H9 (cell line): ENCODE data around the gene TOR1AIP1. TPM values are rescaled to one million over a fixed set of nuclear protein-coding genes. Genes with fewer than 3 reads are reported as not detected.

ENCODE experiments used
- DNase-seq: peaks from one replicate; pipeline ENCODE4 v3.0.0-alpha.2; 2017
- H2AFZ ChIP-seq: one replicate; pipeline ENCODE4 v1.6.1; 2013; ENCODE audit warnings: mild to moderate bottlenecking, low read length, control low read depth, moderate library complexity
- H2AK5ac ChIP-seq: 2 replicates; pipeline ENCODE4 v1.6.1; 2013; ENCODE audit warnings: low read length, control low read depth, mixed read lengths; ENCODE audit not compliant: insufficient read length
- H2BK120ac ChIP-seq: one replicate; pipeline ENCODE4 v1.6.1; 2013; ENCODE audit warnings: low read depth, mild to moderate bottlenecking, low read length, control low read depth, inconsistent platforms; ENCODE audit not compliant: poor library complexity, severe bottlenecking
- H2BK12ac ChIP-seq: 2 replicates; pipeline ENCODE4 v1.6.1; 2013; ENCODE audit warnings: low read length, control low read depth, mixed read lengths, low read depth; ENCODE audit not compliant: insufficient read length
- H2BK15ac ChIP-seq: 2 replicates; pipeline ENCODE4 v1.6.1; 2013; ENCODE audit warnings: low read depth, low read length, control low read depth
- H2BK20ac ChIP-seq: one replicate; pipeline ENCODE4 v1.6.1; 2013; ENCODE audit warnings: low read depth, mild to moderate bottlenecking, low read length, control low read depth, inconsistent platforms; ENCODE audit not compliant: poor library complexity, severe bottlenecking
- H2BK5ac ChIP-seq: 2 replicates; pipeline ENCODE4 v1.6.1; 2013; ENCODE audit warnings: low read length, control low read depth, mixed read lengths; ENCODE audit not compliant: insufficient read length
- H3K14ac ChIP-seq: 2 replicates; pipeline ENCODE4 v1.6.1; 2013; ENCODE audit warnings: low read length, control low read depth; ENCODE audit not compliant: insufficient read depth
- H3K18ac ChIP-seq: 2 replicates; pipeline ENCODE4 v1.6.1; 2013; ENCODE audit warnings: low read depth, mild to moderate bottlenecking, mixed read lengths, low read length, control low read depth; ENCODE audit not compliant: insufficient read length
- H3K23ac ChIP-seq: 2 replicates; pipeline ENCODE4 v1.6.1; 2013; ENCODE audit warnings: low read length, control low read depth, mixed read lengths, low read depth; ENCODE audit not compliant: insufficient read length
- H3K23me2 ChIP-seq: 2 replicates; pipeline ENCODE4 v1.6.1; 2013; ENCODE audit warnings: low read depth, mild to moderate bottlenecking, mixed read lengths, low read length, control low read depth; ENCODE audit not compliant: insufficient read length, poor library complexity, severe bottlenecking
- H3K27ac ChIP-seq: 2 replicates; pipeline ENCODE4 v1.5.1; 2013; ENCODE audit warnings: low read length, control low read depth, mixed read lengths, low read depth; ENCODE audit not compliant: insufficient read length
- H3K27me3 ChIP-seq: 2 replicates; pipeline ENCODE4 v1.6.1; 2013; ENCODE audit warnings: low read length, control low read depth, inconsistent platforms; ENCODE audit not compliant: insufficient read depth
- H3K4ac ChIP-seq: 2 replicates; pipeline ENCODE4 v1.6.1; 2013; ENCODE audit warnings: low read depth, mild to moderate bottlenecking, control low read depth, inconsistent platforms, low read length, moderate library complexity
- H3K4me1 ChIP-seq: 2 replicates; pipeline ENCODE4 v1.6.1; 2013; ENCODE audit warnings: low read length, control low read depth, inconsistent platforms; ENCODE audit not compliant: insufficient read depth
- H3K4me2 ChIP-seq: 2 replicates; pipeline ENCODE4 v1.6.1; 2013; ENCODE audit warnings: low read length, control low read depth, mixed read lengths; ENCODE audit not compliant: insufficient read length, insufficient read depth
- H3K56ac ChIP-seq: 2 replicates; pipeline ENCODE4 v1.6.1; 2013; ENCODE audit warnings: low read depth, mild to moderate bottlenecking, mixed read lengths, low read length, control low read depth; ENCODE audit not compliant: insufficient read length
- H3K79me1 ChIP-seq: 2 replicates; pipeline ENCODE4 v1.6.1; 2013; ENCODE audit warnings: low read depth, mild to moderate bottlenecking, moderate library complexity, low read length, control low read depth, inconsistent platforms; ENCODE audit not compliant: insufficient read depth, poor library complexity, severe bottlenecking
- H3K79me2 ChIP-seq: 2 replicates; pipeline ENCODE4 v1.6.1; 2013; ENCODE audit warnings: low read length, control low read depth, inconsistent platforms; ENCODE audit not compliant: insufficient read depth
- H3K9ac ChIP-seq: 2 replicates; pipeline ENCODE4 v1.6.1; 2013; ENCODE audit warnings: low read length, control low read depth, mixed read lengths; ENCODE audit not compliant: insufficient read length; ENCODE audit errors: extremely low read depth
- H3K9me3 ChIP-seq: one replicate; pipeline ENCODE4 v1.6.1; 2013; ENCODE audit warnings: low read depth, low read length, inconsistent platforms; ENCODE audit not compliant: control insufficient read depth
- H3T11ph ChIP-seq: one replicate; pipeline ENCODE4 v1.6.1; 2013; ENCODE audit warnings: mild to moderate bottlenecking, low read length, control low read depth, inconsistent platforms
- H4K20me1 ChIP-seq: one replicate; pipeline ENCODE4 v1.6.1; 2013; ENCODE audit not compliant: control insufficient read depth, insufficient read length, insufficient read depth
- H4K5ac ChIP-seq: 2 replicates; pipeline ENCODE4 v1.6.1; 2013; ENCODE audit warnings: low read depth, mild to moderate bottlenecking, mixed read lengths, low read length, control low read depth; ENCODE audit not compliant: insufficient read length
- H4K8ac ChIP-seq: replicated peaks from 2 replicates; pipeline ENCODE4 v1.6.1; 2013; ENCODE audit warnings: low read length, control low read depth, mixed read lengths, low read depth; ENCODE audit not compliant: insufficient read length
- H4K91ac ChIP-seq: 2 replicates; pipeline ENCODE4 v1.6.1; 2013; ENCODE audit warnings: low read depth, mild to moderate bottlenecking, moderate library complexity, mixed read lengths, low read length, control low read depth; ENCODE audit not compliant: insufficient read length
- H3K27ac Mint-ChIP-seq, 3 experiments: 2 replicates in 2 of 3; 3 replicates in 1 of 3; pipeline ENCODE4 v1.8.0; 2020 to 2021; ENCODE audit warnings: mixed read lengths in 3 of 3, mild to moderate bottlenecking in 1 of 3, moderate library complexity in 1 of 3
- H3K27me3 Mint-ChIP-seq: 2 replicates; pipeline ENCODE4 v1.8.0; 2021; ENCODE audit warnings: low read depth, mild to moderate bottlenecking, moderate library complexity, mixed read lengths
- H3K36me3 Mint-ChIP-seq, 3 experiments: 2 replicates in 2 of 3; 3 replicates in 1 of 3; pipeline ENCODE4 v1.8.0; 2020 to 2021; ENCODE audit warnings: low read depth in 3 of 3, mixed read lengths in 3 of 3; ENCODE audit not compliant: insufficient read depth in 1 of 3
- H3K4me1 Mint-ChIP-seq, 2 experiments: 2 replicates each; pipeline ENCODE4 v1.8.0; 2020; ENCODE audit warnings: mixed read lengths in 2 of 2
- H3K4me3 Mint-ChIP-seq, 2 experiments: 2 replicates in 1 of 2; 3 replicates in 1 of 2; pipeline ENCODE4 v1.8.0; 2020 to 2021; ENCODE audit warnings: mild to moderate bottlenecking in 2 of 2, mixed read lengths in 2 of 2, moderate library complexity in 1 of 2
- H3K9me3 Mint-ChIP-seq, 2 experiments: 2 replicates in 1 of 2; 3 replicates in 1 of 2; pipeline ENCODE4 v1.8.0; 2020; ENCODE audit warnings: mild to moderate bottlenecking in 2 of 2, mixed read lengths in 2 of 2, moderate library complexity in 1 of 2
- WGBS: extraction: QIAGEN DNeasy Blood & Tissue Kit; methylation state at CpG from one replicate; pipeline ENCODE4 v1.1.7; 2013; ENCODE audit warnings: missing lambda C conversion rate, low lambda C conversion rate, mixed read lengths; ENCODE audit not compliant: insufficient read length; ENCODE audit errors: extremely low coverage; 5-methylcytosine and 5-hydroxymethylcytosine counted together
- total RNA-seq: library from RNA; stranded (reverse); gene quantifications from 2 replicates; pipeline ENCODE4 v1.2.1, GENCODE V29; 2021
- TF ChIP-seq, protein P1 (sequence below): fragments of 200-600 bp; sonication (generic); conservative IDR thresholded peaks from 3 replicates; pipeline ENCODE4 v1.8.0; 2021; ENCODE audit warnings: antibody characterized with exemption, mild to moderate bottlenecking

Gene TOR1AIP1
- total RNA-seq, 1 experiment from 2014 or later = 25.5 TPM

DNA sequence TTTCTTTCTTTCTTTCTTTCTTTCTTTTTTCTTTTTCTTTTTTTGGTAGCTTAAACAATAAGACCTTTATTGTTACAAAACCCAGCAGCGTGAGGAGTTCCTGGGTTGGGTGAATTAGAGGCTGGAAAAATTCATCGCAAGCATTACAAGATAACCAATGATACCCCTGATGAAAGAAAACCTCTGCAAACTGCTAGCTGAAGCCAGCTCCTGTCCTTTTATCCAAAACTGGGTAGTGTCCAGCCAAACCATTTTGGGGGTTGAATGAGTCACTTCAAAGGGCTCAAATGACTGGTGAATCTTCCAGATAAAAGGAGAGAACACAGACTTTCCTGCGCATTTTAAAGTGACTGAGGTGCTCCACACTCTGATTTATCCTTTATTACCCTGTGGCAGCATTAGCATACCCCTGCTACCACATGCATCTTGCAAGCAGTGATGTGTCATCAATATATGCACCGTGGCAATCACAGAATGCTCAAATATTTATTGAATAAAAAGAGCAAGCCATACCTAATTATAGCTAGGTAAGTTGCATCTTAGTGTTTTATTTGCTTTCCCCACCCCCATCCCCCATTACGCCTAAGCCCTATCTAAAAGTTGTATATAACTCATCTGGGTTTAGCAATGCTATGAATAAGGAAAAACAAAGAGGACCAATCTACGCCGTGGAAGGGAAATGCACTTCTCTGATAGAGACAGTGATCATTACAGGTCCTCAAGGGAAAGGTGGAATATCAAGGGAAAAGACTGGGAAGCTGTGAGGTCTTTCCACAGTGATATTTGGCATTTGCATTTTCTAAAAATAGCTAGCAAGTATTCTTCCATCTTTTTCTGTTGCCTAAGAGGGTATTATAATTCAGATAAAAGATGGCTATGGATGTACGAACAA lies 40.1 kb downstream of the TOR1AIP1 start:
- H3K9me3 ChIP-seq = no peaks in the 10 kb centered on the region

More for the DNA sequence above, 40.1 kb downstream of the TOR1AIP1 start:
- Histone ChIP-seq H4K5ac (no peak overlapping the region), H3K27ac (no peak overlapping the region), H3K4me1 (peaks cover 7% of the 10 kb centered on the region; the same call in 1 of the 2 replicates), H3K79me2 (no peaks in the 10 kb centered on the region), H3K56ac (no peak overlapping the region), H3K79me1 (no peaks in the 10 kb centered on the region), H2BK12ac (no peak overlapping the region), H2BK20ac (no peak overlapping the region), H3K14ac (no peak overlapping the region), H2AFZ (no peak overlapping the region), H4K20me1 (no peaks in the 10 kb centered on the region), H2AK5ac (no peak overlapping the region), H2BK120ac (no peak overlapping the region), H3K23me2 (no peaks in the 10 kb centered on the region), H3K23ac (no peak overlapping the region), H2BK5ac (no peak overlapping the region), H3K4ac (no peak overlapping the region), H3K9ac (no peak overlapping the region), H3K27me3 (no peaks in the 10 kb centered on the region), H3T11ph (no peak overlapping the region), H3K18ac (no peak overlapping the region), H3K4me2 (no peak overlapping the region), H2BK15ac (no peak overlapping the region), H4K8ac (no peak overlapping the region), H4K91ac (no peak overlapping the region)
- TF ChIP-seq, protein P1, sequence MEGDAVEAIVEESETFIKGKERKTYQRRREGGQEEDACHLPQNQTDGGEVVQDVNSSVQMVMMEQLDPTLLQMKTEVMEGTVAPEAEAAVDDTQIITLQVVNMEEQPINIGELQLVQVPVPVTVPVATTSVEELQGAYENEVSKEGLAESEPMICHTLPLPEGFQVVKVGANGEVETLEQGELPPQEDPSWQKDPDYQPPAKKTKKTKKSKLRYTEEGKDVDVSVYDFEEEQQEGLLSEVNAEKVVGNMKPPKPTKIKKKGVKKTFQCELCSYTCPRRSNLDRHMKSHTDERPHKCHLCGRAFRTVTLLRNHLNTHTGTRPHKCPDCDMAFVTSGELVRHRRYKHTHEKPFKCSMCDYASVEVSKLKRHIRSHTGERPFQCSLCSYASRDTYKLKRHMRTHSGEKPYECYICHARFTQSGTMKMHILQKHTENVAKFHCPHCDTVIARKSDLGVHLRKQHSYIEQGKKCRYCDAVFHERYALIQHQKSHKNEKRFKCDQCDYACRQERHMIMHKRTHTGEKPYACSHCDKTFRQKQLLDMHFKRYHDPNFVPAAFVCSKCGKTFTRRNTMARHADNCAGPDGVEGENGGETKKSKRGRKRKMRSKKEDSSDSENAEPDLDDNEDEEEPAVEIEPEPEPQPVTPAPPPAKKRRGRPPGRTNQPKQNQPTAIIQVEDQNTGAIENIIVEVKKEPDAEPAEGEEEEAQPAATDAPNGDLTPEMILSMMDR = no peak
- DNase-seq = no peak
- no peaks in the 10 kb centered on the region for H3K27me3 Mint-ChIP-seq
- H3K4me3 Mint-ChIP-seq = no peak overlapping the region
- peak overlapping the region; percentile 3 to 56 (median 50); a peak in 4 of 7 replicates for H3K27ac Mint-ChIP-seq
- peaks cover 14% of the 10 kb centered on the region in 2 experiments for H3K4me1 Mint-ChIP-seq
- WGBS = no CpG with 5 or more reads among the region's 8 CpGs
- H3K9me3 Mint-ChIP-seq = no peaks in the 10 kb centered on the region
- peaks cover 11 to 28% (median 27%) of the 10 kb centered on the region in 3 experiments; a peak in 6 of 7 replicates for H3K36me3 Mint-ChIP-seq
